Fibroblast of lung (primary cell): ENCODE results near the gene RCBTB1.

Source experiments
- CTCF ChIP-seq, 2 donors: IDR thresholded peaks in 1 of 2; conservative IDR thresholded peaks in 1 of 2; 1 replicate in 1 of 2; 2 replicates in 1 of 2; pipeline ENCODE4 v1.5.1; 2011 to 2012; ENCODE audit warnings: low read length in 2 of 2, control low read depth in 1 of 2, inconsistent platforms in 1 of 2, low read depth in 1 of 2, mild to moderate bottlenecking in 1 of 2
- EZH2 ChIP-seq: IDR thresholded peaks from 2 replicates; pipeline ENCODE4 v1.5.1; 2012; ENCODE audit warnings: low read length, control low read depth, mild to moderate bottlenecking; ENCODE audit errors: missing control alignments

GRCh38 chr13:49563516-49563915 lies 21.8 kb downstream of the RCBTB1 start:
- TF ChIP-seq CTCF (conservative IDR thresholded peaks at IDR 0.05 in 1 of 2, IDR thresholded peaks at IDR 0.05 in 1 of 2; ENCODE audit: low read depth in 1 of 2, low read length in 2 of 2): no peak
- no peak for TF ChIP-seq EZH2
